Kidney capillary endothelial cell (primary cell): Measurements from ENCODE around the gene MROH8.
"Not testable (repeated sequence)": the region's sequence is repeated elsewhere in the genome, so short reads cannot be mapped to it uniquely, and the experiment has no call there.

Experiments
- DNase-seq: peaks from one replicate; pipeline ENCODE4 v3.0.0-alpha.2; 2018; ENCODE audit warnings: low spot score

Gene MROH8

DNA sequence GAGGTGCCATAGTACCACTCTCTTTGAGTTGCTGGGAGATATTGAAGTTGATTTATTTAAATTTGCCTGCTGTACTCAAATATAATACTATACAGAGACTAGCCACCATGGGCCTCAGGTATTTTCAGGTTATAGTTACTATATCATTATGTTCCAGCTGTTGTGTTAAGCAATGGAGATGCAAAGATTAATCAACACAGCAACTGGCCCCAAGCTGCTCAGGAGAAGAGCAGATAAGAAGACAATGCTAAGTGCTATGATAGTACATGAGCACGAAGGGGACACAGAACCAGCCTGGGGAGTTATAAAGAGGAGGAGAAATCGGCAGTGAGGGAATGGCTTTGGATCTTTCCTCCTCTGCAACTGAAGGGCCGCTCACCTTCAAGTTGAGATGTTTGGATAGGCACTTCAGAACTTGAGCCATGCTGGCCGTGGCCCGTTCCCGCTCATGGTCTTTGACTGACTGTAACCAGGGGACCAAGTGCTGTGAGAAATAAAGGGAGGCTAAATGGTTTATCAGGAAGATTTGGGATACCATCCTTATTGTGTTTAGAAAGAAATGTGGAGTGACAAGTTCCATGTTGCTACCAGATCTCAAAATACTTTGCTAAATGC lies 24.6 kb downstream of the MROH8 start:
- no peak for DNase-seq

DNA sequence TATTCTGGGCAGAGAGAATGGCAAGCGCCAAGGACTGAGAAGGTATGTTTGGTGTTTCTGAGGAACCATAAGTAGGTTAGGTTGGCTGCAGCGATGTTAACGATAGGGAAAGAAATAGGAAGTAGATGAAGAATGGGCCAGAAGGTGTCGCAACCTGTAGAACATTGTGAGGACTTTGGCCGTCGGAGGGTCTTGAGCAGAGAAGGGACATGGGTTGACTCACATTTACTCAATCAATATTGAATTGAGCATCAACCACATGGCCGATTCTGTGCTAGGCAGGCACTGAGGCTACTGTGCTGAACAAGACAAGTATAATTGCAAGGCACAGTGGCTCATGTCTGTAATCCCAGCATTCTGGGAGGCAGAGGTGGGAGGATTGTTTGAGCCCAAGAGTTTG lies 27.1 kb downstream of the MROH8 start:
- no peak for DNase-seq

DNA sequence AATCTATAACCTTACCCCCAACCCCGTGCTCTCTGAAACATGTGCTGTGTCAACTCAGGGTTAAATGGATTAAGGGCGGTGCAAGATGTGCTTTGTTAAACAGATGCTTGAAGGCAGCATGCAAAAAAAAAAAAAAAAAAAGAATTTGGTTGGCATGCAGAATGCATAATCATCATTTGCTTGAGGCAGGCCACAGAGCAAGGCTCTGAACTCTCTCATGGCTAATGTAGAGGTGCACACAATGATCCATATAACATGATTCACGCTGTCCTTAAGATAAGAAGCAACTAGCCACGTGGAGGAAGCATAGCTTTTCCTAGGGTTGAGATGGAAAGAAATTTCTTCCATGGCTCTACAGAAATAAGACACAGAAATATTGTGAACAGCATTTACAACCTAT lies 27.8 kb downstream of the MROH8 start:
- no peak for DNase-seq

DNA sequence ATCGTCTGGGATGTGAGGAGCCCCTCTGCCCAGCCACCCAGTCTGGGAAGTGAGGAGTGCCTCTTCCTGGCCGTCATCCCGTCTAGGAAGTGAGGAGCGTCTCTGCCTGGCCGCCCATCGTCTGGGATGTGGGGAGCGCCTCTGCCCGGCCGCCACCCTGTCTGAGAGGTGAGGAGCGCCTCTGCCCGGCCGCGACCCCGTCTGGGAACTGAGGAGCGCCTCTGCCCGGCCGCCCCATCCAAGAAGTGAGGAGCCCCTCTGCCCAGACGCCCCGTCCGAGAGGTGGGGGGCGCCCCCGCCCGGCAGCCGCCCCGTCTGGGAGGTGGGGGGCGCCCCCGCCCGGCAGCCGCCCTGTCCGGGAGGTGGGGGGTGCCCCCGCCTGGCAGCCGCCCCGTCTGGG lies 28.5 kb downstream of the MROH8 start:
- not testable (repeated sequence) for DNase-seq

DNA sequence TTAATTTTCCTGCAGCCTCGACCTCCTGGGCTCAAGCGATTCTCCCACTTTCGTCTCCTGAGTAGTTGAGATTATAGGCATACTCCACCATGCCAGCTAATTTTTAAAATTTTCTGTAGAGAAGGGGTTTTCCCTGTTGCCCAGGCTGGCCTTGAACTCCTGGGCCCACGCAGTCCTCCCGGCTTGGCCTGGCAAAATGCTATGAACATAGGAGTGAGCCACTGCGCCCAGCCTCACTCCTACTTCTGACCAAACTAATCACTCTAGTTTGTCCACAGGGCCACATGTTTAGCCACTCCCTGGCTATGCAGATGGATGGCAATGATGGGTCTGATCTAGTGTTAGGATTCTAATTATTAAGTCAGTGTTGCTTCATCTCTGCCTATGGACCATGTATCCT lies 32.1 kb downstream of the MROH8 start:
- DNase-seq: no peak

DNA sequence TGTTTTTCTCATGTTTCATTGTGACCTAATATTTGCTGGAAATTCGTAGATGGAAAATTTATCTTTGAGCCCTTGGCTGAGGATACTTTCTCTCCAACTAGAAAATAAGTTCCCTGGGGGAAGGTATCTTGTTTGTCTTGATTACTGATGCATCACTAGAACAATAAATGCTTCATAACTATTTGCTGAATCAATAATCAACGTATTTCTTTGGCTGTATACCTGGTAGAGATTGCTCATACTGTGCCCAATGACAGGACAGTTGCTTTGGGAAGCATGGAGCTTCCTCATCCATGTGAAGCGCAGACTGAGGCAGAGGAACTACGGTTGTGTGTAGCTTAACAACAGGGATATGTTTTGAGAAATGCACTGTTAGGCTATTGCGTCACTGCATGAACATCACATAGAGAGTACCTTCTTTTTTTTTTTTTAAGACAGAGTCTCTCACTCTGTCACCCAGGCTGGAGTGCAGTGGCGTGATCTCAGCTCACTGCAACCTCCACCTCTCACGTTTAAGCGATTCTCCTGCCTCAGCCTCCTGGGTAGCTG lies 34.4 kb downstream of the MROH8 start:
- no peak for DNase-seq

DNA sequence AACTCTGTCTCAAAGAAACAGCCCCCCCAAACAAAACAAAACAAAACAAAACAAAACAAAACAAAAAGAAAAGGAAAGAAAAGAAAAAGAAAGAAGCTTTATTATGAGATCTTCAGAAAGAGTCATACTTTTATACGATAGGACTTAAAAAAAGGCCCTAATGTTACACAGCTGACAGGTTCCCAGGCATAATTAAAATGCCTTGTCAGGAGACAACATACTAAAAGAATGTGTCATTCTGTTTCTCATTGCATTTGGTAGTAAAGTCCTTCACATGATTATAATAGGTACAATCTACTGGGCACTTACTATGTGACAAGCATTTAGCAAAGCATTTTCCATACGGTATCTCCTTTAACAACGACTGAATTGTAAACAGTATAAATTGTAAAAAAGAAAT lies 36.6 kb downstream of the MROH8 start:
- DNase-seq: no peak

DNA sequence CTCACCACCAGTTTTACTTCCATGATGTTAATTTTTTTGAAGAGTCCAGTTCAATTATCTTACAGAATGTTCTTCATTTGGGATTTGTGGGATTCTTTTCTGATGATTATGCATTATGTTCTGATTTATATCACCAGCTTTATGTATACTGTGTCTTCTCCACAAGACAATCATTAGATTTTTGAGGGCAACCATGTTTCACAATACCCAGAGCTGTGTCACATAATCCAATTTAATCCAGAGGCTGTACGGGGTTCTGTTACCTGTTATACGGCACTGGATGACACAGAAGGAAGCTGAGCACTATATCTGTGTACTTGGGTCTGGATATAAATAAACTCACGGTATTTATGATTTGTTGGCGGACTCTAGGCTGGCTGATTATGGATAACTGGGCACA lies 41.8 kb downstream of the MROH8 start:
- no peak for DNase-seq

DNA sequence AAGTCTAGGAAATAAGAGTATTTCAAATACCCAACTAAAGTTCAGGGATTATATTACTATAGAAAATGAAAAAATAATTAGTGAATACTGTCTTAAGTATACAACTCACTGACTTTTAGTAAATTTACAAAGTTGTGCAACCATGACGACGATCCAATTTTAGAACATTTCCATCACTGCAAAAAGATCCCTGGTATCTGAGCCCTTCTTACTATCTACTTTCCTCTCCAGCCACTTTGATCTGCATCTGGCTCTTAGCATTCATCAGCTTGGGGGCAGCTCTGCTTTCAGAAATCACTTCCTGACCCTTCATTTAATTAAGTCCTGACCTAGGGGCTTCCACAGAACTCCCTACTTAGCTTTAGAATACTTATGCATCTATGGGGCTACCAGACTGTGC lies 45.4 kb downstream of the MROH8 start:
- no peak for DNase-seq

DNA sequence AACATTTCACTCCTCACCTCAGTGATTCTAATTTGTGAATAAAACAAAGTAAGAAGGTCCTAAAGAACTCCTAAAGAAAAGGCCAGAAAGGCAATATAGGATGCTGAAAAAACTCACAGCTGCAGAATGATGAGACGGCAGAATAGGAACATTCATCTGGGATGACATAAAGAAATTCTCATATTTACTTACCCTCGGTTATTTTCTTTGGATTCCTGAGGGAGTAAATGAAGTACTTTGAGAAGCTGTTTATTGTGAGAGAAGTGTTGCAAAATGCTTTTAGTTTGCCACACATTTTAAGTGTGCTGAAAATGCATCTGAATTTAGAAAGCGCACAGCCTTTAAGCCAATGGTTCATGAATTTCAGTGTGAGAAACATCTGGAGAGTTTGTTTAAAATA lies 47.9 kb downstream of the MROH8 start:
- no peak for DNase-seq

DNA sequence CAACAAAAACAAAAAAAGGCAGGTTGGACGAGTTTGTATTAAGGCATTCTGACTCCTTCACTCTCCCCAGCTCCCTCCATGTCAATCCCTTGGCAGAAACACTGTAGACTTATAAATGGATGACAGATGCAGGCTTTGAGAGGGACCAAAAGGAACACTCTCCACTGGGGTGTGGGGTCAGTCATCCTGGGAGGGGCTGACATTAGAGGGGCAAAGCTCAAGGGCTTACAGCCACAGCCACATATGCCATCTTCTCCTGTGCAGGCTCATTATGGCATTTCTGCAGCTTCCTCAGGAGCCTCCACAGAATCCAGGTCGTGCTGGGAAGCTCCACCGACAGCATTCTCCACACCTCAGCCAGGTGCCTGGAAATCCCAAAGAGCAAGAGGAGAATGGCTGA lies 50.5 kb downstream of the MROH8 start:
- no peak for DNase-seq

DNA sequence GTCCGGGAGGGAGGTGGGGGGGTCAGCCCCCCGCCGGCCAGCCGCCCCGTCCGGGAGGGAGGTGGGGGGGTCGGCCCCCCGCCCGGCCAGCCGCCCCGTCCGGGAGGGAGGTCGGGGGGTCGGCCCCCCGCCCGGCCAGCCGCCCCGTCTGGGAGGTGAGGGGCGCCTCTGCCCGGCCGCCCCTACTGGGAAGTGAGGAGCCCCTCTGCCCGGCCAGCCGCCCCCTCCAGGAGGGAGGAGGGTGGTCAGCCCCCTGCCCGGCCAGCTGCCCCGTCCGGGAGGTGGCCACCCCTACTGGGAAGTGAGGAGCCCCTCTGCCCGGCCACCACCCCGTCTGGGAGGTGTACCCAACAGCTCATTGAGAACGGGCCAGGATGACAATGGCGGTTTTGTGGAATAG lies 53.1 kb downstream of the MROH8 start:
- DNase-seq: not testable (repeated sequence)

DNA sequence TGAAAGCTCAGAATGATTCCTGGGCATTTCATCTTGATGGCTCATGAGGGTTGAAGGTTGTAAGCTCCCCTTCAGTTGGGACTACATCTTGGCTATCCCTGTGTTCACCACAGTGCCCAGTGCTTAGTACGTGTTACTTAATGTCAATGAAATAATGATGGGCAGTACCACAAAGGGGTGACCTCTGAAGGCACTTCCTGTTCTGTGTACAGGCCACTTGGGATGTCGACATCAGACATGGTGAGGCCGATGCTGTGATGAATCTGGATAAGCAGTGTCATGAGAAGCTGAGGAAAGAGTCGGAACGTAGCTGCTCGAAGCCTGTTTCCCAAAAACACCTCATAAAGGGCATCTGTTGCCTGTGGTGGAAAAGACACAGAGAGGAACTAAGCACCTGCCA lies 55.9 kb downstream of the MROH8 start:
- DNase-seq: no peak

DNA sequence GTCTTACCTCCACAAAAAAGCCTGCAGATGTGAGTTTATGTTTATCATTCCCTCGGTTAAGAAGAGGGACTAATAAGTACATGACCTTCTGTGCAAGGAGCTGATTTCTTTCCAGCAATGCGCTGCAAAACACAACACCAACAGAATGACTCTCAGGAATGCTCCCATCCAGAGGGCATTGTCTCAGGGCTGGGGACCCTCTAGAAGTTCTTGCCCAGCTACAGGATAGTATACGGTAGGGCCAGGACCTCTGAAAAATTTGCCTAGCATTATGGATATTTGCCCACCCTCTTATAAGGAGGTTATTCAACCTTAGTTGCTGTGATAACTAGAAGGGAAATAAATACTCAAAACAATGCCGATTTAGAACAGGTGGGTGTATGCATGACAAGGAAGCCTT lies 58.9 kb downstream of the MROH8 start:
- no peak for DNase-seq

DNA sequence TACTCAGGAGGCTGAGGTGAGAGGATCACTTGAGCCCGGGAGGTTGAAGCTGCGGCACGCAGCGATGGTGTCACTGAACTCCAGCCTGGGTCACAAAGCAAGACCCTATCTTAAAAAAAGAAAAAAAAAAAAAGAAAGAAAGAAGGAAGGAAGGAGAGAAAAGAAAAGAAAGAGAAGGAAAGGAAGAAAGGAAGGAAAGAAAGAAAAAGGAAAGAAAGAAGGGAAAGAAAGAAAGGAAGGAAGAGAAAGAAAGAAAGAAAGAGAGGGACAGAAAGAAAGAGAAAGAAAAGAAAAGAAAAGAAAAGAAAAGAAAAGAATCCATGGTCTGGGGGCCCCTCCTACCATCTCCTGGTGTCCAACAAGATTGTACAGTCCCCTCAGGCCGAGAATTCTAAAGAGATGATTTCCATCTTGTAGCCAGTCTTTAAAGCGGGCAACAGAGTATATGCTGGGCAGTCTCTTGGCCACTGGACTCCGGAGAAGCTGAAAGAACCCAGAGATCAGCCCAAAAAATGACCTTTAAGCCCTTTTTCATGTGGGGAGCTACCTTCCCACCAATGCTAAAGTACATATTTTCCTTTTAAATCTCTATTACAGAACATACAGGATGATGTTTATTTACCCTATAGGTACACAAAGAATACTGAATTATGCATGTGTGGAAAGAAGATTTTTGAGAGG lies 59.9 kb downstream of the MROH8 start:
- no peak for DNase-seq

DNA sequence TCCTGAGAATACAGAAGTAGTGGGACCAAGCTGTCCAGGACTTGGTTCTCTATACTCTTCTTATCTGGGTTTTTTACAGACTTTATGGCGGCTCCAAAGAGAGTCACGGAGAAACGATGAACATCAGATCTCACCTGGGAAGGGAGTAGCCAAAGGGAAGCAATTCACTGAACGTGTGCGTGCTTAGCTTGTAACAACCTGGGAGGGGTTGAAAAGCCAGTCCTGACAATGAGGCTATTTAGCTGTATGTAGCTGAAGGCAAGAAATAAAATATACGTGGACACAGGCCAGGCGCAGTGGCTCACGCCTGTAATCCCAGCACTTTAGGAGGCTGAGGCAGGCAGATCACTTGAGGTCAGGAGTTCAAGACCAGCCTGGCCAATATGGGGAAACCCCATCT lies 65.3 kb downstream of the MROH8 start:
- no peak for DNase-seq

DNA sequence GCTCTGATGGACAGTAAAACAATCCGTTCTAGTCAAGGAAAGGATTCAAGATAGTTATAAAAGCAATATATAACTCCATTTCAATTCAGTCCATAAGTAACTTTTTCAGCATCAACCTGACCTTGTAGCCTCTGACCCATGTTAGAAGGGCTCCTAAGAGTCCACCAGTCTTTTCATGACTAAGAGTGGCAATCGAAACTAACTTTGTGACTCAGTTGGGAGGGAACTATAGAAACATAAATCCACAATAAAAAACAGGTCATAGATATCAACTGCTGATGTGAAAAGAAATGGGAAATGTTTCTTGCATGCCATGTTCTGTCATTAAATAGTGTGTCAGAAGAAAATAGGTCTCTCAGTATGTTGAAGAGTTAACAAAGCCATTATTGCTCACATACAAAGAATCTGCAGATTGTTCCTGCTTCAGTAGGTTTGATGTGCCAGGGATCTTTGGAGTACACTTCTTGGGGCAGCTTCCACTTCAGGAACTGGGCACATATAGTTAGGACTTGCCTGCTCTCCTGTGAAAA lies 67.4 kb downstream of the MROH8 start:
- DNase-seq: no peak

DNA sequence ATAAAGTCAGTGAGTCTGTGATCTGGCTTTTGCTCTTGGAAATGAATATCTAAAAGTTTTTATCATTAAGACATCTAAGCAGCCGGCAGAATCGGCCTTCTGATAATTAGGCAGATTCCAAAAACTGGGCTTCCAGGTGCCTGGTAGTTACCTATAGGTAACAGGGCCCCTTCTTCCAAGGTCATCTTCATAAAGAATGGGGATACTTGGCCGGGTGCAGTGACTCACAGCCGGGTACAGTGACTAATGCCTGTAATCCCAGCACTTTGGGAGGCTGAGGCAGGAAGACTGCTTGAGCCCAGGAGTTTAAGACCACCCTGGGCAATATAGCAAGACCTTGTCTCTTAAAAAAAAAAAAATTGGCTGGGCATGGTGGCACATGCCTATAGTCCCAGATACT lies 70.7 kb downstream of the MROH8 start:
- DNase-seq: no peak

DNA sequence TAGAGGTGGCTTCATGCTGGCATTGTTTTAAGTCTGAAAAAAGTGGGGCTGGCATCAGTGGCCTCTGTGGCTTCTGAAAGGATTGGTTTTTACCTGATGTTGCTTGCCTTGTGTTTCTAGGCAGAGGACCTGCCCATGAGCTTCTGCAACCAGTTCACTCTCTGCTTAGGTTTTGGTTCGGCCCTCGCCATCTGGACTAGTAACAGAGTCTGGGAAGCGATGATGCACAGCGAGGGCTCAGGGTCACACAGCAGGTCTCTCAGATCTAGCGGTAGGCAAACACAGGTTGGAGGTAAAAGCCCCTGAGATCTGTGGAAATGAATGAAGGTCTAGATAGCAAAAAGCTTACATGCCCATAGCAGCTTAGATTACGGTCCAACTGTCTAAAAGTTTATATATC lies 76.8 kb downstream of the MROH8 start:
- no peak for DNase-seq

DNA sequence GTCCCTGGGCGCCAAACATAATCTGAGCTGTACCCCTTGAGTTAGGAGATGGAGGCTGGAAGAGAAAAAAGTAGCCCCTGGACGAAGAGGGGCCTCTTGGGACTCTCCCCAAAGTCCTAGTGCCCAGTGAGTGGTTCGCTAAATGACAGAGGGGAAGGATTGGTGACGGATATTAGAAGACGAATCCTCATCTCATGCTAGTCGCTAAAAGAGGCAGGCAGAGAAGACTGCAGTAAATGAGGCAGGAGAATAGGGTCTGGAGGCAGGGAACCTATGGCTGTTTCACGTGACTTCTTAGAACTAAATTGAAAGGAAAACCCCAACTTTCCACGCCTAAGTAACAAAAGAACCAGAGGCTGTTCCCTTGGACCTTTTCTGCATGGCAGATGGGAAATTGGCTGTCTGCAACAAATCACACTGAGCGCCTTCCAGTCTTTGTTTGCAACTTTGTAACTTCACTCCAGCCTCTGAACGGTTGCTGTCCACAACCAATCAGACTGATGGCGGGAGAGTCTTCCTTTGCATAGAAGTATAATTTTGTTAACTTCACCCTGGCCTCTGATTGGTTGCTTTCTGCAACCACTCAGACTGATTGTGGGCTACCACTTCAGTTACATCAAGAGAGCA lies 82.8 kb downstream of the MROH8 start:
- no peak for DNase-seq

DNA sequence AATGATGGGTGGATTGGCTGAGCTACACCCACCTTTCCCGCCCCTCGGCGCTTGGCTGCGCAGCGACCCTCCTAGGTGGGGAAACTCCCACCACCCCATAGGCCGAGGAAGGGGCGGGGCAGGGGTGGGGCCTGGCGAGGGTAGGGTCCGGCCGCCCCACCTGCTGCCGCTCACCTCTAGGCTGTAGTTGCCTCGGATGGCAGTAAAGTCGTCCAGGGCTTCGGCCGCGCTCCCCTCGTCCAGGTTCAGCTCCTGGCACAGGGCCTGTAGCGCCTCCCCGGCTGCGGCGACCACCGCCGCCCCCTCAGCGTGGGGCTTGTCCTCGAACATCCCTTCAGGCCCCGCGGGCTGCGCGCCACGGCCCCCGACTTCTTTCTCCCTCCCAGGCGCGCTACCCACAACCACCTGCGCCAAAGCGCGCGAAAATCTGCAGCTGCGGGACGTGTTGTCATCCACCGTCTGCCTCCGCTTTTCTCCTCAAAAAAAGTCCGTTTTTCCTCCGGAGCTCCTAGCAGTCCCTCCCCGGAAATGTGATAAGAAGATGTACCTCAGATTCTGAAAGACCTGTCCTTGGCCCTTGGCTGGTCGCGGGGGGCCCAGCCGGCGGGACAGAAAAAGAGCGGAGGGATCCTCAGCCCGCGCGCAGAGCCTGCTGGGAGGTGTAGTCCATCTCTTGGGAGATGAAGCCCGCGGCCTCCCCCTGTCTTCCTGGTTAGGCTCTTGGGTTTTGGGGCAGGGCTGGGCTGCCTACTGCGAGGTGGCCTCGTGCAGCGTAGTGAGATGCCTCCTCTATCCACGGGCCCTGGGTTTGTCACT lies 83.5 kb downstream of the MROH8 start, which contains the start of gene RBL1:
Gene RBL1, minus strand, starts transcription at position 399 of the 816 bp plus-strand sequence. Its CDS starts 69 bp downstream, at position 330.
- peak; percentile 53 for DNase-seq

DNA sequence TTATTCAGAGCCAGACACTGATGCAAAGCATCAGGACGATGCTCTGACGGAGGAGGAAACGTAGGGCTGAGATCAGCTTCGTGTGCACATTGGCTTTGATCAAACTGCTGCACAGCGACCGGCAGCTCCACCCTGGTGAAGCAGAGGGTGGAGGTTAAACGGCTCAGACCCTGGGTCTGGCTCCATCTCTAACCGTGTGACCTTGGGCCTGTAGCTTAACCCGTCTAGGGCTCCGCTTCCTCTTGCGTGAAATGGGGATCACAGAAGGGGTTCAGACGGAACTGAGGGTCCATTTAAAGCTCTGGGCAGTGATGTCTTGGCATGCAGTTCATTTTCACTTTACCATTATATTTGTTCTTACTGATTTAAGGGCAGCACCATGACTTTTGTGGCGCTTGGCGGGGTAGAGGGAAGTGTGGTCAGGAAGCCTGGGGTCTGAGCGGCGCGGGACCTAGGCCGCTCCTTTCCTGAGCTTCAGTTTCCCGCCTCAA lies 84.2 kb downstream of the MROH8 start:
- no peak for DNase-seq
